ENCODE data around the gene RNF14.

GRCh38 chr5:141941779-141942178 lies 27.1 kb upstream of the RNF14 start:
- no peak for TF ChIP-seq ZNF8 (CRISPR knock-in tag; IDR thresholded peaks at IDR 0.05)
- no peak for TF ChIP-seq CSDC2 (CRISPR knock-in tag; IDR thresholded peaks at IDR 0.05)
- TF ChIP-seq PATZ1 (CRISPR knock-in tag; IDR thresholded peaks at IDR 0.05; ENCODE audit: borderline replicate concordance), result no peak
- TF ChIP-seq ZNF70 (CRISPR knock-in tag; IDR thresholded peaks at IDR 0.05), result no peak
